HEK293 (cell line): ENCODE data around the gene DCP1B.
A peak's percentile ranks its signal among the peaks of the same experiment; 100 is the strongest.

ENCODE experiments used
- CTCF ChIA-PET: fragments of 350-600 bp; formaldehyde crosslinking; extraction: SDS; loops from one replicate; lab custom pipeline; 2021; ENCODE audit warnings: antibody characterized with exemption; lab: Yijun Ruan, JAX
- POLR2A ChIA-PET: fragments of 300-600 bp; formaldehyde crosslinking; extraction: SDS; loops from one replicate; lab custom pipeline; 2020; ENCODE audit warnings: antibody characterized with exemption, inconsistent platforms; lab: Yijun Ruan, JAX
- H3K27ac ChIP-seq: fragments of 200-500 bp; sonication (Bioruptor generic); 2 replicates; pipeline ENCODE4 v1.5.1; 2014; ENCODE audit warnings: low read depth, low read length, control low read depth, inconsistent platforms; ENCODE audit errors: extremely low read depth
- H3K36me3 ChIP-seq, 2 experiments: fragments of 200-500 bp in 1 of 2; sonication (Bioruptor generic) in 1 of 2; 1 replicate in 1 of 2; 2 replicates in 1 of 2; pipeline ENCODE4 v1.5.1; 2014 to 2017; ENCODE audit warnings: inconsistent platforms in 2 of 2, low read length in 2 of 2; ENCODE audit not compliant: control insufficient read depth in 2 of 2, insufficient read depth in 1 of 2
- H3K4me1 ChIP-seq: fragments of 200-500 bp; sonication (Bioruptor generic); 2 replicates; pipeline ENCODE4 v1.5.1; 2014; ENCODE audit warnings: mild to moderate bottlenecking, low read length, inconsistent platforms; ENCODE audit not compliant: control insufficient read depth, insufficient read depth
- H3K4me3 ChIP-seq: 2 replicates; pipeline ENCODE4 v1.5.1; 2011; ENCODE audit warnings: low read depth, mild to moderate bottlenecking, control low read depth, low read length, moderate library complexity
- H3K9me3 ChIP-seq: fragments of 200-500 bp; sonication (Bioruptor generic); 2 replicates; pipeline ENCODE4 v1.5.1; 2014; ENCODE audit warnings: low read depth, low read length, inconsistent platforms; ENCODE audit not compliant: control insufficient read depth, insufficient read depth
- SETDB1 ChIP-seq: IDR thresholded peaks from one replicate; pipeline ENCODE4 v1.6.1; 2017; ENCODE audit warnings: mild to moderate bottlenecking, low read length, moderate library complexity, mixed read lengths; ENCODE audit not compliant: insufficient read length
- ZBTB20 ChIP-seq: fragments of 450-650 bp; formaldehyde crosslinking; IDR thresholded peaks from 2 replicates; pipeline ENCODE4 v1.5.1; 2016; ENCODE audit warnings: missing biosample characterization, missing genetic modification characterization
- ZNF114 ChIP-seq: fragments of 450-650 bp; formaldehyde crosslinking; IDR thresholded peaks from 2 replicates; pipeline ENCODE4 v1.5.0; 2017; ENCODE audit warnings: missing biosample characterization, missing genetic modification characterization
- ZNF2 ChIP-seq: fragments of 450-650 bp; formaldehyde crosslinking; IDR thresholded peaks from 2 replicates; pipeline ENCODE4 v1.5.1; 2016; ENCODE audit warnings: missing biosample characterization, missing genetic modification characterization
- ZNF248 ChIP-seq: fragments of 450-650 bp; formaldehyde crosslinking; IDR thresholded peaks from 2 replicates; pipeline ENCODE4 v1.5.1; 2017; ENCODE audit warnings: missing biosample characterization, missing genetic modification characterization
- ZNF266 ChIP-seq: fragments of 450-650 bp; formaldehyde crosslinking; IDR thresholded peaks from 2 replicates; pipeline ENCODE4 v1.5.1; 2016; ENCODE audit warnings: missing biosample characterization, missing genetic modification characterization, low read depth
- ZNF292 ChIP-seq: fragments of 450-650 bp; formaldehyde crosslinking; IDR thresholded peaks from 2 replicates; pipeline ENCODE4 v1.5.1; 2016; ENCODE audit warnings: low read depth, missing biosample characterization, missing genetic modification characterization, borderline replicate concordance
- ZNF404 ChIP-seq: fragments of 450-650 bp; formaldehyde crosslinking; IDR thresholded peaks from 2 replicates; pipeline ENCODE4 v1.5.1; 2017; ENCODE audit warnings: missing biosample characterization, missing genetic modification characterization
- ZNF571 ChIP-seq: fragments of 450-650 bp; formaldehyde crosslinking; IDR thresholded peaks from 2 replicates; pipeline ENCODE4 v1.5.0; 2017; ENCODE audit warnings: missing biosample characterization, missing genetic modification characterization
- ZNF596 ChIP-seq: fragments of 450-650 bp; IDR thresholded peaks from 2 replicates; pipeline ENCODE4 v1.5.0; 2018; ENCODE audit warnings: missing biosample characterization, mild to moderate bottlenecking, missing genetic modification characterization, moderate library complexity
- ZNF610 ChIP-seq: fragments of 450-650 bp; formaldehyde crosslinking; IDR thresholded peaks from 2 replicates; pipeline ENCODE4 v1.5.1; 2016; ENCODE audit warnings: missing biosample characterization, missing genetic modification characterization, borderline replicate concordance
- ZSCAN23 ChIP-seq: fragments of 450-650 bp; formaldehyde crosslinking; IDR thresholded peaks from 2 replicates; pipeline ENCODE4 v1.5.1; 2016; ENCODE audit warnings: missing biosample characterization, missing genetic modification characterization
- TF ChIP-seq, protein P1 (sequence below): fragments of 450-650 bp; formaldehyde crosslinking; IDR thresholded peaks from 2 replicates; pipeline ENCODE4 v1.5.1; 2016; ENCODE audit warnings: missing biosample characterization, missing genetic modification characterization, low read depth
- TF ChIP-seq, protein P2 (sequence below): fragments of 450-650 bp; formaldehyde crosslinking; IDR thresholded peaks from 2 replicates; pipeline ENCODE4 v1.5.1; 2016; ENCODE audit warnings: missing biosample characterization, missing genetic modification characterization
- TF ChIP-seq, protein P3 (sequence below): fragments of 450-650 bp; formaldehyde crosslinking; IDR thresholded peaks from 2 replicates; pipeline ENCODE4 v1.5.1; 2016; ENCODE audit warnings: missing biosample characterization, missing genetic modification characterization
- TF ChIP-seq, protein P4 (sequence below): fragments of 450-650 bp; formaldehyde crosslinking; IDR thresholded peaks from 2 replicates; pipeline ENCODE4 v1.5.1; 2016; ENCODE audit warnings: missing biosample characterization, missing genetic modification characterization, low read depth
- TF ChIP-seq, protein P5 (sequence below): fragments of 450-650 bp; formaldehyde crosslinking; IDR thresholded peaks from 2 replicates; pipeline ENCODE4 v1.5.1; 2016; ENCODE audit warnings: missing biosample characterization, missing genetic modification characterization
- TF ChIP-seq, protein P6 (sequence below): fragments of 450-650 bp; formaldehyde crosslinking; IDR thresholded peaks from 2 replicates; pipeline ENCODE4 v1.5.1; 2016; ENCODE audit warnings: missing biosample characterization, missing genetic modification characterization
- TF ChIP-seq, protein P7 (sequence below): fragments of 450-650 bp; formaldehyde crosslinking; IDR thresholded peaks from 2 replicates; pipeline ENCODE4 v1.5.1; 2016; ENCODE audit warnings: missing biosample characterization, missing genetic modification characterization

DCP1B gene

DNA sequence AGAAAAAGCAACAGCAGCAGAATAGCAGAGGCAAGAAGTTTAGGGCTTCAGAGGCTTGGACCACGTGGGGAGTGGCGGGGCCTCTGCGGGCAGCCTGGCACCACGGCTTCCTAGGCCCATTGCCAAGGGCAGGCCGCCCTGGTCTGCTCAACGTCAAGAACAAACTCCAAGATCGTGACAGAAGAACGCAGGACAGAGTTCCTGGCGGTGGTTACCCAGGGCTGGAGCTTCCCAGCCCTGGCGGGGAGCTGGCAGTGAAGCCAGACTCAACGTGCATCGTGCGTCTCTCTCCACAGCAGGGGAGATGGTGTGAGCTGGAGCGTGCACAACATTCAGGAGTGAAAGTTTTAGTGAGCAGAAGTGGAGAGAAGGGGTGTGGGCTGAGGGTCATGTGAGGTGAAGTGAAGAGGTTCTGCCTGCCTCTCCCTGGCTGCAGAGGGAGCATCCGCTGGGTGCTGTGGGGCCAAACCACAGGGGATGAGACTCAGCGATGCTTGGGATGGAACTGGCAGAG is 71.9 kb downstream of the DCP1B start (continued):
- TF ChIP-seq, protein P1, sequence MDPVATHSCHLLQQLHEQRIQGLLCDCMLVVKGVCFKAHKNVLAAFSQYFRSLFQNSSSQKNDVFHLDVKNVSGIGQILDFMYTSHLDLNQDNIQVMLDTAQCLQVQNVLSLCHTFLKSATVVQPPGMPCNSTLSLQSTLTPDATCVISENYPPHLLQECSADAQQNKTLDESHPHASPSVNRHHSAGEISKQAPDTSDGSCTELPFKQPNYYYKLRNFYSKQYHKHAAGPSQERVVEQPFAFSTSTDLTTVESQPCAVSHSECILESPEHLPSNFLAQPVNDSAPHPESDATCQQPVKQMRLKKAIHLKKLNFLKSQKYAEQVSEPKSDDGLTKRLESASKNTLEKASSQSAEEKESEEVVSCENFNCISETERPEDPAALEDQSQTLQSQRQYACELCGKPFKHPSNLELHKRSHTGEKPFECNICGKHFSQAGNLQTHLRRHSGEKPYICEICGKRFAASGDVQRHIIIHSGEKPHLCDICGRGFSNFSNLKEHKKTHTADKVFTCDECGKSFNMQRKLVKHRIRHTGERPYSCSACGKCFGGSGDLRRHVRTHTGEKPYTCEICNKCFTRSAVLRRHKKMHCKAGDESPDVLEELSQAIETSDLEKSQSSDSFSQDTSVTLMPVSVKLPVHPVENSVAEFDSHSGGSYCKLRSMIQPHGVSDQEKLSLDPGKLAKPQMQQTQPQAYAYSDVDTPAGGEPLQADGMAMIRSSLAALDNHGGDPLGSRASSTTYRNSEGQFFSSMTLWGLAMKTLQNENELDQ (tag by site-specific recombination), result no peak
- TF ChIP-seq, protein P2, sequence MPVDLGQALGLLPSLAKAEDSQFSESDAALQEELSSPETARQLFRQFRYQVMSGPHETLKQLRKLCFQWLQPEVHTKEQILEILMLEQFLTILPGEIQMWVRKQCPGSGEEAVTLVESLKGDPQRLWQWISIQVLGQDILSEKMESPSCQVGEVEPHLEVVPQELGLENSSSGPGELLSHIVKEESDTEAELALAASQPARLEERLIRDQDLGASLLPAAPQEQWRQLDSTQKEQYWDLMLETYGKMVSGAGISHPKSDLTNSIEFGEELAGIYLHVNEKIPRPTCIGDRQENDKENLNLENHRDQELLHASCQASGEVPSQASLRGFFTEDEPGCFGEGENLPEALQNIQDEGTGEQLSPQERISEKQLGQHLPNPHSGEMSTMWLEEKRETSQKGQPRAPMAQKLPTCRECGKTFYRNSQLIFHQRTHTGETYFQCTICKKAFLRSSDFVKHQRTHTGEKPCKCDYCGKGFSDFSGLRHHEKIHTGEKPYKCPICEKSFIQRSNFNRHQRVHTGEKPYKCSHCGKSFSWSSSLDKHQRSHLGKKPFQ, result no peak
- TF ChIP-seq ZSCAN23 (tag by site-specific recombination), result no peak
- no peak for TF ChIP-seq ZNF571 (tag by site-specific recombination)
- TF ChIP-seq, all 188 proteins: peak for 2

DNA sequence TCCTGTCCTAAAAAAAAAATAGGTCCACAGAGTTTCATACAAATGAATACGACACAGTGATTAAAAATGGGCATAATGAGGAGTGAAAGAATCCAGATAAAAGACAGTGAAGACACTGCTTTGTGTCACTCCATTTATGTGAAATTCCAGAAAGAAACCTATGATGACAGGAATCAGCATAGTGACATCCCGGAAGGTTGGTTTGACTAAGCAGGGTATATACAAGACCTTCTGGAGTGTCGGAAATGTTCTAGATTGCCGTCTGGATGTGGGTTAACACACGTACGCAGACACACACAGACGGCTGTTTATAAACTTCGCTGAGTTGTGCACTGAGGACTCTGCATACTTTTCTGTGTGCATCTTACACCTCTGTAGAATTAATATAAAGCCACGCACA is 72.6 kb downstream of the DCP1B start:
- Histone ChIP-seq H3K4me3 (no peak overlapping the region), H3K4me1 (no peaks in the 10 kb centered on the region), H3K36me3 (no peaks in the 10 kb centered on the region), H3K9me3 (no peaks in the 10 kb centered on the region), H3K27ac (no peak overlapping the region)
- POLR2A ChIA-PET, result no interaction called here
- TF ChIP-seq ZNF404 (no peak), ZBTB20 (tag by site-specific recombination) (peak; percentile 34; the same call in 1 of the 2 replicates), ZNF114 (tag by site-specific recombination) (no peak), ZNF292 (tag by site-specific recombination) (no peak), ZNF266 (tag by site-specific recombination) (no peak)
- TF ChIP-seq, protein P3, sequence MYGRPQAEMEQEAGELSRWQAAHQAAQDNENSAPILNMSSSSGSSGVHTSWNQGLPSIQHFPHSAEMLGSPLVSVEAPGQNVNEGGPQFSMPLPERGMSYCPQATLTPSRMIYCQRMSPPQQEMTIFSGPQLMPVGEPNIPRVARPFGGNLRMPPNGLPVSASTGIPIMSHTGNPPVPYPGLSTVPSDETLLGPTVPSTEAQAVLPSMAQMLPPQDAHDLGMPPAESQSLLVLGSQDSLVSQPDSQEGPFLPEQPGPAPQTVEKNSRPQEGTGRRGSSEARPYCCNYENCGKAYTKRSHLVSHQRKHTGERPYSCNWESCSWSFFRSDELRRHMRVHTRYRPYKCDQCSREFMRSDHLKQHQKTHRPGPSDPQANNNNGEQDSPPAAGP, result no peak
- TF ChIP-seq, protein P2, result no peak
- TF ChIP-seq, protein P4, sequence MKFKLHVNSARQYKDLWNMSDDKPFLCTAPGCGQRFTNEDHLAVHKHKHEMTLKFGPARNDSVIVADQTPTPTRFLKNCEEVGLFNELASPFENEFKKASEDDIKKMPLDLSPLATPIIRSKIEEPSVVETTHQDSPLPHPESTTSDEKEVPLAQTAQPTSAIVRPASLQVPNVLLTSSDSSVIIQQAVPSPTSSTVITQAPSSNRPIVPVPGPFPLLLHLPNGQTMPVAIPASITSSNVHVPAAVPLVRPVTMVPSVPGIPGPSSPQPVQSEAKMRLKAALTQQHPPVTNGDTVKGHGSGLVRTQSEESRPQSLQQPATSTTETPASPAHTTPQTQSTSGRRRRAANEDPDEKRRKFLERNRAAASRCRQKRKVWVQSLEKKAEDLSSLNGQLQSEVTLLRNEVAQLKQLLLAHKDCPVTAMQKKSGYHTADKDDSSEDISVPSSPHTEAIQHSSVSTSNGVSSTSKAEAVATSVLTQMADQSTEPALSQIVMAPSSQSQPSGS (tag by site-specific recombination), result no peak
- CTCF ChIA-PET, result no interaction called here

DNA sequence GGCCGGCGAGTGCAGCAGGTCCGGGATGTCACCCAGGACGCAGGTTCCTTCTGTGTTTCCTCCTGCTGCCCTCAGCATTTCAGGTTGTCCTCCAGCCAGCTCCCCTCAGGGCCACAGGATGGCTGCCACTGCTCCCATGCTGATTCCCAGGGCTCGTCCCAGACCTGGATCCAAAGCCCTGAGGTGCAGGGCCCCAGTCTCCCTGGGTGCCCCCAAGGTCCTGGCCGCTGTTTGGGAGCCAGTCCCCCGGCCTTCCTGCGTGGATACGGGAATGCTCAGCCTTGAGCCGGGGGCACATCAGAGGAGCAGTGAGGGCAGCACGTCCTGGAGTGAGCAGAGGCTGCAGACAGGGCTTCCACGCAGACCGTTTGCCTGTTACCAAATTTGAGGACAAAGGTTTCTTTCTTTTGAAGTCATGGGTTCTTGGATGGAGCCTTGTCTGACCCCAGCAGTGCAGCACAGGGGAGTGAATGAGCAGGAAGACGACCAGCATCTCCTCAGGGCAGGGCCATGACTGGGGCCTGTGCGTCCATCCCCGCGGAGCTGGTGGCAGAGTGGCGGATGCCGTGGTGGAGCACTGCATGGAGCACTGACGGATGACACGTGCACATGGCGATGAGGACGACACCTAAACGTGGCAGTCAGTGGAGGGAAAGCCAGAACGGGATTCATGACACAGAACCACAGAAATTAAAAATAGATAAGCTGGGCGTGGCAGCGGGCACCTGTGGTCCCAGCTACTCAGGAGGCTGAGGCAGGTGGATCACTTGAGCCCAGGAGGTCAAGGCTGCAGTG is 73.3 kb downstream of the DCP1B start:
- H3K27ac ChIP-seq, result no peak overlapping the region
- ChIA-PET POLR2A (no interaction called here), CTCF (interaction anchor here (1.0 kb wide), 1 partner anchor 9 kb away, joined by 9 read pairs; no protein-coding TSS in a partner anchor)
- no peaks in the 10 kb centered on the region for H3K36me3 ChIP-seq
- H3K4me1 ChIP-seq, result no peaks in the 10 kb centered on the region
- no peak overlapping the region for H3K4me3 ChIP-seq
- no peaks in the 10 kb centered on the region for H3K9me3 ChIP-seq
- TF ChIP-seq, protein P5, sequence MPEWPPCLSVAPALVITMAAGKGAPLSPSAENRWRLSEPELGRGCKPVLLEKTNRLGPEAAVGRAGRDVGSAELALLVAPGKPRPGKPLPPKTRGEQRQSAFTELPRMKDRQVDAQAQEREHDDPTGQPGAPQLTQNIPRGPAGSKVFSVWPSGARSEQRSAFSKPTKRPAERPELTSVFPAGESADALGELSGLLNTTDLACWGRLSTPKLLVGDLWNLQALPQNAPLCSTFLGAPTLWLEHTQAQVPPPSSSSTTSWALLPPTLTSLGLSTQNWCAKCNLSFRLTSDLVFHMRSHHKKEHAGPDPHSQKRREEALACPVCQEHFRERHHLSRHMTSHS (tag by site-specific recombination), result no peak
- no peak for TF ChIP-seq ZNF596 (tag by site-specific recombination)
- TF ChIP-seq SETDB1, result no peak
- TF ChIP-seq ZNF610, result no peak
- TF ChIP-seq ZNF2, result no peak
- TF ChIP-seq, protein P6, sequence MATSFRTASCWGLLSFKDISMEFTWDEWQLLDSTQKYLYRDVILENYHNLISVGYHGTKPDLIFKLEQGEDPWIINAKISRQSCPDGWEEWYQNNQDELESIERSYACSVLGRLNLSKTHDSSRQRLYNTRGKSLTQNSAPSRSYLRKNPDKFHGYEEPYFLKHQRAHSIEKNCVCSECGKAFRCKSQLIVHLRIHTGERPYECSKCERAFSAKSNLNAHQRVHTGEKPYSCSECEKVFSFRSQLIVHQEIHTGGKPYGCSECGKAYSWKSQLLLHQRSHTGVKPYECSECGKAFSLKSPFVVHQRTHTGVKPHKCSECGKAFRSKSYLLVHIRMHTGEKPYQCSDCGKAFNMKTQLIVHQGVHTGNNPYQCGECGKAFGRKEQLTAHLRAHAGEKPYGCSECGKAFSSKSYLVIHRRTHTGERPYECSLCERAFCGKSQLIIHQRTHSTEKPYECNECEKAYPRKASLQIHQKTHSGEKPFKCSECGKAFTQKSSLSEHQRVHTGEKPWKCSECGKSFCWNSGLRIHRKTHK (tag by site-specific recombination), result no peak
- TF ChIP-seq, protein P7, sequence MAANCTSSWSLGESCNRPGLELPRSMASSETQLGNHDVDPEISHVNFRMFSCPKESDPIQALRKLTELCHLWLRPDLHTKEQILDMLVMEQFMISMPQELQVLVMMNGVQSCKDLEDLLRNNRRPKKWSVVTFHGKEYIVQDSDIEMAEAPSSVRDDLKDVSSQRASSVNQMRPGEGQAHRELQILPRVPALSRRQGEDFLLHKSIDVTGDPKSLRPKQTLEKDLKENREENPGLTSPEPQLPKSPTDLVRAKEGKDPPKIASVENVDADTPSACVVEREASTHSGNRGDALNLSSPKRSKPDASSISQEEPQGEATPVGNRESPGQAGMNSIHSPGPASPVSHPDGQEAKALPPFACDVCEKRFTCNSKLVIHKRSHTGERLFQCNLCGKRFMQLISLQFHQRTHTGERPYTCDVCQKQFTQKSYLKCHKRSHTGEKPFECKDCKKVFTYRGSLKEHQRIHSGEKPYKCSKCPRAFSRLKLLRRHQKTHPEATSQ (tag by site-specific recombination), result no peak
- TF ChIP-seq ZNF248 (tag by site-specific recombination), result no peak
